ENCODE measurements around the gene GP5.

DNA sequence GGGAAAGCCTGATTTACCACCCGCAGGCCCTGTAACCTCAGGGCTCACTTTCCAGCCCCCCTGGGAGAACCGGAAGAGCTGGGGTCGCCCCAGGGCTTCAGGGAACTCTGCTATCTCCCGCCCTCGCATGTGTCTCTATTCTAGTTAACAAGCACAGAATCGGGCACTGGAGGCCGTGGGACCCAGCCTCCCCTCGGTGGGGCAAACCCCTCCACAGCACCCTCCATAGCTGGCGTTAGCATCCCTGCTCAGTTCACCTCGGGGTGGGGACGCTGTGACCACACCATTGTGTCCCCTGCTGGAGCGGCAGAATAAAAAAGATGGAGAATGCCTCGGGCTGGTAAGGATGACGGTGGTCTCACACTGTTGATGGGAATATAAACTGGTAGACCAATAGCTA, 26.0 kb downstream of the GP5 start:
- TF ChIP-seq CTCF (IDR thresholded peaks at IDR 0.05; ENCODE audit: insufficient read depth, low read length) (no peak), POLR2AphosphoS5 (IDR thresholded peaks at IDR 0.05; ENCODE audit: low read depth) (no peak), GABPA (IDR thresholded peaks at IDR 0.05; ENCODE audit: low read depth) (no peak)
- TF ChIP-seq, protein P1, sequence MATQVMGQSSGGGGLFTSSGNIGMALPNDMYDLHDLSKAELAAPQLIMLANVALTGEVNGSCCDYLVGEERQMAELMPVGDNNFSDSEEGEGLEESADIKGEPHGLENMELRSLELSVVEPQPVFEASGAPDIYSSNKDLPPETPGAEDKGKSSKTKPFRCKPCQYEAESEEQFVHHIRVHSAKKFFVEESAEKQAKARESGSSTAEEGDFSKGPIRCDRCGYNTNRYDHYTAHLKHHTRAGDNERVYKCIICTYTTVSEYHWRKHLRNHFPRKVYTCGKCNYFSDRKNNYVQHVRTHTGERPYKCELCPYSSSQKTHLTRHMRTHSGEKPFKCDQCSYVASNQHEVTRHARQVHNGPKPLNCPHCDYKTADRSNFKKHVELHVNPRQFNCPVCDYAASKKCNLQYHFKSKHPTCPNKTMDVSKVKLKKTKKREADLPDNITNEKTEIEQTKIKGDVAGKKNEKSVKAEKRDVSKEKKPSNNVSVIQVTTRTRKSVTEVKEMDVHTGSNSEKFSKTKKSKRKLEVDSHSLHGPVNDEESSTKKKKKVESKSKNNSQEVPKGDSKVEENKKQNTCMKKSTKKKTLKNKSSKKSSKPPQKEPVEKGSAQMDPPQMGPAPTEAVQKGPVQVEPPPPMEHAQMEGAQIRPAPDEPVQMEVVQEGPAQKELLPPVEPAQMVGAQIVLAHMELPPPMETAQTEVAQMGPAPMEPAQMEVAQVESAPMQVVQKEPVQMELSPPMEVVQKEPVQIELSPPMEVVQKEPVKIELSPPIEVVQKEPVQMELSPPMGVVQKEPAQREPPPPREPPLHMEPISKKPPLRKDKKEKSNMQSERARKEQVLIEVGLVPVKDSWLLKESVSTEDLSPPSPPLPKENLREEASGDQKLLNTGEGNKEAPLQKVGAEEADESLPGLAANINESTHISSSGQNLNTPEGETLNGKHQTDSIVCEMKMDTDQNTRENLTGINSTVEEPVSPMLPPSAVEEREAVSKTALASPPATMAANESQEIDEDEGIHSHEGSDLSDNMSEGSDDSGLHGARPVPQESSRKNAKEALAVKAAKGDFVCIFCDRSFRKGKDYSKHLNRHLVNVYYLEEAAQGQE (IDR thresholded peaks at IDR 0.05; ENCODE audit: insufficient replicate concordance, low read depth): no peak

All from HL-60 (cell line).